GM13976 (cell line): ENCODE measurements around the gene DGKB.
"Not testable (repeated sequence)": the region's sequence is repeated elsewhere in the genome, so short reads cannot be mapped to it uniquely, and the experiment has no call there.

ENCODE experiments used
- DNase-seq: peaks from one replicate; pipeline ENCODE4 v3.0.0; 2012; ENCODE audit warnings: low spot score
- CTCF ChIP-seq: IDR thresholded peaks from 2 replicates; pipeline ENCODE4 v1.5.1; 2012; ENCODE audit warnings: borderline replicate concordance, mild to moderate bottlenecking; ENCODE audit not compliant: insufficient read depth; ENCODE audit errors: extremely low read depth, missing control alignments, control extremely low read depth
- in situ Hi-C: fragments of 300-500 bp; cut with MboI; formaldehyde crosslinking; loops from one replicate; pipeline ENCODE4 v1.12.0; 2022; ENCODE audit warnings: low sequenced_read_pairs, mixed read lengths, inconsistent platforms; ENCODE audit not compliant: unreplicated experiment

The DGKB gene

GRCh38 chr7:14293434-14293833 lies 609.1 kb downstream of the DGKB start:
- DNase-seq, result no peak
- TF ChIP-seq CTCF, result no peak
- in situ Hi-C loops, result no loop called here

GRCh38 chr7:14292737-14293136 lies 609.8 kb downstream of the DGKB start:
- in situ Hi-C loops, result no loop called here
- DNase-seq, result no peak
- no peak for TF ChIP-seq CTCF

GRCh38 chr7:14289957-14290356 lies 612.6 kb downstream of the DGKB start:
- DNase-seq, result no peak
- in situ Hi-C loops, result no loop called here
- no peak for TF ChIP-seq CTCF

- in situ Hi-C loops, result no loop called here
- DNase-seq, result no peak
- TF ChIP-seq CTCF, result no peak
These were observed 613.9 kb downstream of the DGKB start for GRCh38 chr7:14288701-14289100.

GRCh38 chr7:14287398-14287797 lies 615.2 kb downstream of the DGKB start:
- TF ChIP-seq CTCF, result no peak
- DNase-seq, result no peak
- in situ Hi-C loops, result no loop called here

- no peak for TF ChIP-seq CTCF
- no peak for DNase-seq
- in situ Hi-C loops, result no loop called here
These were observed 616.5 kb downstream of the DGKB start for GRCh38 chr7:14286036-14286435.

GRCh38 chr7:14279065-14279871 lies 623.3 kb downstream of the DGKB start:
- in situ Hi-C loops, result not testable (repeated sequence)

More at GRCh38 chr7:14279065-14279871, 623.3 kb downstream of the DGKB start:
- not testable (repeated sequence) for DNase-seq
